Small intestine (tissue), 7 donors: ENCODE measurements around the gene ATG4A. TPM values are rescaled to one million over a fixed set of nuclear protein-coding genes. Genes with fewer than 3 reads are reported as not detected.

Experiments used
- DNase-seq, 2 donors: peaks; one replicate each; pipeline versions ENCODE4 v3.0.0 to v3.0.0-alpha.2; 2013
- FAIRE-seq: peaks from 2 replicates; lab custom pipeline; 2012; peaks lifted over from hg19 to GRCh38; lab: Jason Lieb, UNC
- H3K27ac ChIP-seq, 3 donors: one replicate each; pipeline ENCODE4 v1.5.1; 2013; ENCODE audit warnings: low read length in 2 of 3, mild to moderate bottlenecking in 2 of 3, control low read depth in 1 of 3, inconsistent platforms in 1 of 3, low read depth in 1 of 3, moderate library complexity in 1 of 3
- H3K27me3 ChIP-seq, 3 donors: one replicate each; pipeline ENCODE4 v1.6.1; 2013; ENCODE audit warnings: low read length in 3 of 3, inconsistent platforms in 1 of 3; ENCODE audit not compliant: control insufficient read depth in 3 of 3, insufficient read depth in 3 of 3
- H3K36me3 ChIP-seq, 3 donors: one replicate each; pipeline ENCODE4 v1.6.1; 2013; ENCODE audit warnings: low read length in 3 of 3, inconsistent platforms in 1 of 3, low read depth in 1 of 3, mild to moderate bottlenecking in 1 of 3, moderate library complexity in 1 of 3; ENCODE audit not compliant: control insufficient read depth in 3 of 3, insufficient read depth in 2 of 3
- H3K4me1 ChIP-seq, 3 donors: one replicate each; pipeline ENCODE4 v1.6.1; 2013; ENCODE audit warnings: low read length in 2 of 3, inconsistent platforms in 1 of 3, low read depth in 1 of 3, mild to moderate bottlenecking in 1 of 3, moderate library complexity in 1 of 3; ENCODE audit not compliant: control insufficient read depth in 3 of 3, insufficient read depth in 2 of 3
- H3K4me3 ChIP-seq, 3 donors: one replicate each; pipeline ENCODE4 v1.5.1; 2013; ENCODE audit warnings: low read length in 3 of 3, control low read depth in 1 of 3, inconsistent platforms in 1 of 3, low read depth in 1 of 3, mild to moderate bottlenecking in 1 of 3, moderate library complexity in 1 of 3
- H3K9me3 ChIP-seq, 2 donors: one replicate each; pipeline ENCODE4 v1.6.1; 2013; ENCODE audit warnings: low read depth in 1 of 2, low read length in 1 of 2; ENCODE audit not compliant: control insufficient read depth in 2 of 2, insufficient read depth in 1 of 2
- WGBS, 3 donors: extraction: QIAGEN DNeasy Blood & Tissue Kit; methylation state at CpG; one replicate each; pipeline ENCODE4 v1.1.7; 2013; 5-methylcytosine and 5-hydroxymethylcytosine counted together
- polyA plus RNA-seq, 4 donors: library from polyadenylated mRNA; stranded (reverse) in 3 of 4; unstranded in 1 of 4; fragments of 200-250 nt in 3 of 4; fragments of 120-200 nt in 1 of 4; gene quantifications; one replicate each; pipeline versions ENCODE4 v1.2.1 to v1.2.3, GENCODE V29; 2013
- donor health status: healthy with polysubstance abuse.
- donor health status: control.
- donor health status: control.
- donor health status: Bipolar disorder and iron deficiency.
- donor health status: healthy.

Gene ATG4A
- polyA plus RNA-seq, 4 donors = 12.2 to 32.2 (median 24.8) TPM

GRCh38 chrX:108186811-108187210 lies 95.2 kb downstream of the ATG4A start:
- no peak overlapping the region for H3K4me3 ChIP-seq
- H3K4me1 ChIP-seq = no peaks in the 10 kb centered on the region
- FAIRE-seq = no peak
- no peaks in the 10 kb centered on the region for H3K27me3 ChIP-seq
- no peak overlapping the region for H3K27ac ChIP-seq
- H3K36me3 ChIP-seq = no peaks in the 10 kb centered on the region
- no peaks in the 10 kb centered on the region for H3K9me3 ChIP-seq
- 24 to 54% (median 33%) methylated on average over 4 of the region's 4 CpGs for WGBS, 3 donors
- DNase-seq = peak; percentile 38 to 75

- no peaks in the 10 kb centered on the region for H3K27me3 ChIP-seq
- WGBS, 3 donors = 70 to 71% methylated on average over 1 of the region's 1 CpG; no CpG with 5 or more reads in 1 of the 3 donors
- FAIRE-seq = no peak
These were observed 106.8 kb downstream of the ATG4A start for GRCh38 chrX:108198420-108198819.

GRCh38 chrX:108199041-108199440 lies 107.5 kb downstream of the ATG4A start:
- 41 to 69% (median 56%) methylated on average over 2 of the region's 2 CpGs for WGBS, 3 donors
- Histone ChIP-seq H3K4me3 (no peak overlapping the region), H3K27ac (no peak overlapping the region), H3K4me1 (no peaks in the 10 kb centered on the region), H3K27me3 (no peaks in the 10 kb centered on the region), H3K9me3 (no peaks in the 10 kb centered on the region), H3K36me3 (no peaks in the 10 kb centered on the region)
- DNase-seq (no peak), FAIRE-seq (no peak)

More at GRCh38 chrX:108198420-108198819, 106.8 kb downstream of the ATG4A start:
- Histone ChIP-seq H3K9me3 (no peaks in the 10 kb centered on the region), H3K4me1 (no peaks in the 10 kb centered on the region), H3K27ac (no peak overlapping the region), H3K4me3 (no peak overlapping the region), H3K36me3 (no peaks in the 10 kb centered on the region)
- no peak for DNase-seq

GRCh38 chrX:108199691-108200090 lies 108.1 kb downstream of the ATG4A start:
- no peak for FAIRE-seq
- H3K36me3 ChIP-seq = no peaks in the 10 kb centered on the region
- H3K4me3 ChIP-seq = no peak overlapping the region
- H3K27me3 ChIP-seq = peaks cover 0 to 1% (median 0%) of the 10 kb centered on the region in 3 donors
- no peak overlapping the region for H3K27ac ChIP-seq
- H3K4me1 ChIP-seq = no peaks in the 10 kb centered on the region
- 2 to 3% (median 2%) methylated on average over 4 of the region's 4 CpGs for WGBS, 3 donors
- no peaks in the 10 kb centered on the region for H3K9me3 ChIP-seq
- DNase-seq = peak; percentile 51 to 67

GRCh38 chrX:108203540-108203939 lies 112.0 kb downstream of the ATG4A start:
- 51 to 57% (median 53%) methylated on average over 3 of the region's 3 CpGs for WGBS, 3 donors
- Histone ChIP-seq H3K27ac (no peak overlapping the region), H3K9me3 (no peaks in the 10 kb centered on the region), H3K4me3 (no peak overlapping the region), H3K27me3 (peaks cover 0 to 1% (median 0%) of the 10 kb centered on the region in 3 donors), H3K36me3 (no peaks in the 10 kb centered on the region), H3K4me1 (no peaks in the 10 kb centered on the region)
- FAIRE-seq = peak; percentile 41
- no peak for DNase-seq

Other genes with a start within 250 kb of the ATG4A start
- not detected for gene TEX13B, start 109.4 kb upstream of the ATG4A start, polyA plus RNA-seq
- gene VSIG1, start 46.7 kb upstream of the ATG4A start, polyA plus RNA-seq = under 1 TPM in 3 of 4 donors, not detected in 1; 0.16 to 0.45 (median 0.43) TPM
- gene PSMD10, start 236 bp upstream of the ATG4A start, polyA plus RNA-seq = 10 to 100 TPM; 27.3 to 63.1 (median 45.1) TPM